DND-41 (cell line): ENCODE measurements around the gene FOXRED2.
A peak's percentile ranks its signal among the peaks of the same experiment; 100 is the strongest.
"Not testable (repeated sequence)": the region's sequence is repeated elsewhere in the genome, so short reads cannot be mapped to it uniquely, and the experiment has no call there.

Experiments used
- ATAC-seq: fragments of 200-7000 bp; cut with Tn5 transposase; 3 replicates; pipeline ENCODE4 v1.9.1; 2021; ENCODE audit warnings: low read depth; ENCODE audit not compliant: insufficient read depth
- DNase-seq: peaks from one replicate; pipeline ENCODE4 v3.0.0-alpha.2; 2020
- H2AFZ ChIP-seq: 2 replicates; pipeline ENCODE4 v1.6.0; 2012; ENCODE audit warnings: low read depth, low read length
- H3K27ac ChIP-seq: 2 replicates; pipeline ENCODE4 v1.5.1; 2012; ENCODE audit warnings: low read length, inconsistent platforms
- H3K27me3 ChIP-seq: fragments of 200-600 bp; sonication (generic); 2 replicates; pipeline ENCODE4 v1.6.0; 2012; ENCODE audit warnings: low read length, mild to moderate bottlenecking, inconsistent platforms; ENCODE audit not compliant: insufficient read depth, poor library complexity
- H3K36me3 ChIP-seq: 2 replicates; pipeline ENCODE4 v1.5.1; 2012; ENCODE audit warnings: low read length, inconsistent platforms; ENCODE audit not compliant: insufficient read depth
- H3K4me1 ChIP-seq: 2 replicates; pipeline ENCODE4 v1.5.1; 2012; ENCODE audit warnings: mild to moderate bottlenecking, low read length; ENCODE audit not compliant: insufficient read depth
- H3K4me2 ChIP-seq: 2 replicates; pipeline ENCODE4 v1.6.0; 2012; ENCODE audit warnings: mild to moderate bottlenecking, moderate library complexity, low read length, inconsistent platforms; ENCODE audit not compliant: insufficient read depth
- H3K4me3 ChIP-seq, 2 experiments: fragments of 200-600 bp in 1 of 2; shearing (Covaris generic) in 1 of 2; 2 replicates each; pipeline ENCODE4 v1.5.1; 2012 to 2016; ENCODE audit warnings: inconsistent platforms in 2 of 2, low read length in 2 of 2, mild to moderate bottlenecking in 2 of 2, low read depth in 1 of 2, moderate library complexity in 1 of 2
- H3K79me2 ChIP-seq: 2 replicates; pipeline ENCODE4 v1.6.0; 2012; ENCODE audit warnings: low read length, inconsistent platforms; ENCODE audit not compliant: insufficient read depth
- H3K9ac ChIP-seq: 2 replicates; pipeline ENCODE4 v1.6.0; 2012; ENCODE audit warnings: low read depth, mild to moderate bottlenecking, inconsistent platforms, low read length, moderate library complexity
- H3K9me3 ChIP-seq: 2 replicates; pipeline ENCODE4 v1.5.1; 2012; ENCODE audit warnings: low read length, moderate library complexity, mild to moderate bottlenecking, inconsistent platforms; ENCODE audit not compliant: insufficient read depth, severe bottlenecking
- H4K20me1 ChIP-seq: 2 replicates; pipeline ENCODE4 v1.6.0; 2012; ENCODE audit warnings: low read length; ENCODE audit not compliant: insufficient read depth
- CTCF ChIP-seq: IDR thresholded peaks from 2 replicates; pipeline ENCODE4 v1.5.1; 2012; ENCODE audit warnings: borderline replicate concordance, low read length, moderate library complexity, mild to moderate bottlenecking; ENCODE audit not compliant: poor library complexity, severe bottlenecking; ENCODE audit errors: extremely low read depth
- EZH2 ChIP-seq: IDR thresholded peaks from 3 replicates; pipeline ENCODE4 v1.6.1; 2012; ENCODE audit warnings: borderline replicate concordance, low read depth, mild to moderate bottlenecking, moderate library complexity, low read length, inconsistent platforms; ENCODE audit not compliant: severe bottlenecking

FOXRED2 gene

GRCh38 chr22:36455571-36456463 lies 51.0 kb downstream of the FOXRED2 start:
- Histone ChIP-seq H3K27ac (peak overlapping the region; percentile 84), H3K79me2 (no peaks in the 10 kb centered on the region), H3K4me2 (peak overlapping the region; percentile 90), H3K4me1 (peaks cover 23% of the 10 kb centered on the region), H3K4me3 (peak overlapping the region in 1 of 2 experiments; percentile 63; a peak in 3 of 4 replicates), H3K36me3 (no peaks in the 10 kb centered on the region), H2AFZ (peak overlapping the region; percentile 82), H3K9ac (peak overlapping the region; percentile 68), H3K9me3 (no peaks in the 10 kb centered on the region), H4K20me1 (no peaks in the 10 kb centered on the region), H3K27me3 (no peaks in the 10 kb centered on the region)
- TF ChIP-seq CTCF, result no peak
- no peak for TF ChIP-seq EZH2
- DNase-seq (no peak), ATAC-seq (no peak)

- peak; percentile 91 for ATAC-seq
- peak; percentile 28 for TF ChIP-seq CTCF
- no peak for TF ChIP-seq EZH2
- H3K4me1 ChIP-seq, result peaks cover 23% of the 10 kb centered on the region
Observed at GRCh38 chr22:36454916-36455570, 51.8 kb downstream of the FOXRED2 start.

DNA sequence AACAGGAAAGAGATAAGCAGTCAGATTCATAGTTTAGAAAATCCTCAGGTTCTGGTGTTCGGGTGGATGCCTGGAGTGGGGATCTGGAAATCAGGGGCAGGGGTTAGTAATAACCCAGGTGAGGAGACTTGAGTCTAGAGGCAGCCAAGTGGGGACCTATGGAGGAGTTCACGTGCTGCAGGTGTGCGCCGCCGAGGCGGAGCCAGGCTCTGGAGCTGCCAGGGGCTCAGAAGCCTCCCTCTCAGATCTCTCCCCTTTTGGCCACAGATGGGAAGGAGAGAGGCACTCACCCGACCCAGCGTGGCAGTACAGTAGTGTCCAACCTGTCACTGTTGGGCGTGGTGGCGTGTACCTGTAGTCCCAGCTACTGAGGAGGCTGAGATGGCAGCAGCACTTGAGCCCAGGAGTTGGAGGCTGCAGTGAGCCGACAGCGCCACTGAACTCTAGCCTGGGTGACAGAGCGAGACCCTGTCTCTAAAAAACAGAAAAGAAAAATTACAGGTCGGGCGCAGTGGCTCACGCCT lies 52.9 kb downstream of the FOXRED2 start:
- Histone ChIP-seq H3K4me2 (no peak overlapping the region), H3K36me3 (no peaks in the 10 kb centered on the region), H3K27ac (no peak overlapping the region), H3K9me3 (no peaks in the 10 kb centered on the region), H2AFZ (no peak overlapping the region), H3K27me3 (no peaks in the 10 kb centered on the region), H3K9ac (no peak overlapping the region), H3K4me1 (peaks cover 23% of the 10 kb centered on the region), H3K79me2 (no peaks in the 10 kb centered on the region), H4K20me1 (no peaks in the 10 kb centered on the region), H3K4me3 (no peak overlapping the region)
- ATAC-seq, result no peak
- DNase-seq, result no peak
- TF ChIP-seq EZH2 (no peak), CTCF (no peak)

More at GRCh38 chr22:36454916-36455570, 51.8 kb downstream of the FOXRED2 start:
- no peaks in the 10 kb centered on the region for H3K9me3 ChIP-seq
- no peaks in the 10 kb centered on the region for H3K36me3 ChIP-seq
- H3K79me2 ChIP-seq, result no peaks in the 10 kb centered on the region
- peak overlapping the region; percentile 18 to 63; a peak in 3 of 4 replicates for H3K4me3 ChIP-seq
- peak overlapping the region; percentile 84 for H3K27ac ChIP-seq
- H3K9ac ChIP-seq, result peak overlapping the region; percentile 68
- peak overlapping the region; percentile 90 for H3K4me2 ChIP-seq
- no peaks in the 10 kb centered on the region for H3K27me3 ChIP-seq
- peak; percentile 97 for DNase-seq
- peak overlapping the region; percentile 82 for H2AFZ ChIP-seq
- H4K20me1 ChIP-seq, result no peaks in the 10 kb centered on the region

- H2AFZ ChIP-seq, H3K27me3 ChIP-seq, H3K4me3 ChIP-seq, H4K20me1 ChIP-seq, H3K79me2 ChIP-seq, H3K36me3 ChIP-seq, H3K27ac ChIP-seq, H3K9ac ChIP-seq, DNase-seq, H3K9me3 ChIP-seq, ATAC-seq, H3K4me2 ChIP-seq: not testable (repeated sequence)
- peaks cover 23% of the 10 kb centered on the region for H3K4me1 ChIP-seq
Observed at GRCh38 chr22:36452978-36453607, 53.7 kb downstream of the FOXRED2 start.
